Brain microvascular endothelial cell (primary cell): ENCODE results near the gene ROMO1.

Experiments
- DNase-seq: peaks from one replicate; pipeline ENCODE4 v3.0.0-alpha.2; 2020
- H3K27ac ChIP-seq: fragments of 250-450 bp; sonication (Bioruptor Pico); 2 replicates; pipeline ENCODE4 v1.5.1; 2020; ENCODE audit warnings: mild to moderate bottlenecking, moderate library complexity
- H3K27me3 ChIP-seq: fragments of 250-450 bp; sonication (Bioruptor Pico); replicated peaks from 2 replicates; pipeline ENCODE4 v1.5.1; 2020; ENCODE audit warnings: mild to moderate bottlenecking
- H3K36me3 ChIP-seq: fragments of 250-450 bp; sonication (Bioruptor Pico); replicated peaks from 2 replicates; pipeline ENCODE4 v1.5.1; 2020; ENCODE audit warnings: mild to moderate bottlenecking
- H3K4me3 ChIP-seq: 2 replicates; pipeline ENCODE4 v1.5.1; 2011; ENCODE audit warnings: low read depth, mild to moderate bottlenecking, control low read depth, low read length, moderate library complexity
- CTCF ChIP-seq: IDR thresholded peaks from 2 replicates; pipeline ENCODE4 v1.5.1; 2011; ENCODE audit warnings: low read depth, mild to moderate bottlenecking, moderate library complexity, low read length, control low read depth, inconsistent platforms; ENCODE audit errors: missing control alignments
- in situ Hi-C: cut with HindIII; loops from 2 replicates; pipeline ENCODE4 v1.10.0; 2017; ENCODE audit warnings: low sequenced_read_pairs, low pct_ligation_motif_present

Gene ROMO1

GRCh38 chr20:35734777-35735649 lies 35.8 kb downstream of the ROMO1 start:
- Histone ChIP-seq H3K4me3 (no peak overlapping the region), H3K27ac (no peak overlapping the region), H3K36me3 (peaks cover 94% of the 10 kb centered on the region), H3K27me3 (no peaks in the 10 kb centered on the region)
- in situ Hi-C loops, result loop anchor here (25.0 kb wide), 1 partner anchor 152 kb away; no protein-coding TSS in a partner anchor
- no peak for DNase-seq
- no peak for TF ChIP-seq CTCF

- H3K27me3 ChIP-seq, result no peaks in the 10 kb centered on the region
- DNase-seq, result no peak
- peaks cover 93% of the 10 kb centered on the region for H3K36me3 ChIP-seq
- no peak overlapping the region for H3K4me3 ChIP-seq
- H3K27ac ChIP-seq, result no peak overlapping the region
- no peak for TF ChIP-seq CTCF
- in situ Hi-C loops, result loop anchor here (25.0 kb wide), 1 partner anchor 151 kb away; no protein-coding TSS in a partner anchor
These were observed 36.7 kb downstream of the ROMO1 start for GRCh38 chr20:35735826-35736470.

- no peak for DNase-seq
- no peak for TF ChIP-seq CTCF
- H3K4me3 ChIP-seq, result no peak overlapping the region
- peaks cover 82% of the 10 kb centered on the region for H3K36me3 ChIP-seq
- no peaks in the 10 kb centered on the region for H3K27me3 ChIP-seq
- no peak overlapping the region for H3K27ac ChIP-seq
- in situ Hi-C loops, result loop anchor here (25.0 kb wide), 1 partner anchor 149 kb away; no protein-coding TSS in a partner anchor
These were observed 38.7 kb downstream of the ROMO1 start for GRCh38 chr20:35737865-35738333.

- in situ Hi-C loops, result loop anchor here (25.0 kb wide), 1 partner anchor 149 kb away; no protein-coding TSS in a partner anchor
- no peak for DNase-seq
These were observed 39.4 kb downstream of the ROMO1 start for GRCh38 chr20:35738410-35739179.

More at GRCh38 chr20:35738410-35739179, 39.4 kb downstream of the ROMO1 start:
- Histone ChIP-seq H3K27me3 (no peaks in the 10 kb centered on the region), H3K36me3 (peaks cover 75% of the 10 kb centered on the region), H3K27ac (no peak overlapping the region), H3K4me3 (no peak overlapping the region)
- TF ChIP-seq CTCF, result no peak
